Gastrocnemius medialis (tissue), 4 donors: ENCODE data around the gene SCAP.

Experiments used
- POLR2A ChIP-seq, 2 donors: fragments of 450-650 bp; IDR thresholded peaks; one replicate each; pipeline ENCODE4 v1.6.1; 2017; ENCODE audit warnings: antibody characterized with exemption in 2 of 2, mild to moderate bottlenecking in 2 of 2, moderate library complexity in 2 of 2
- TF ChIP-seq, protein P1 (sequence below), 5 experiments: fragments of 450-650 bp in 3 of 5; fragments of 200-600 bp in 2 of 5; sonication (generic) in 2 of 5; IDR thresholded peaks in 4 of 5; conservative IDR thresholded peaks in 1 of 5; 1 replicate in 4 of 5; 2 replicates in 1 of 5; pipeline ENCODE4 v1.5.1; 2016 to 2019; ENCODE audit warnings: antibody characterized with exemption in 5 of 5, mild to moderate bottlenecking in 3 of 5, moderate library complexity in 3 of 5

DNA sequence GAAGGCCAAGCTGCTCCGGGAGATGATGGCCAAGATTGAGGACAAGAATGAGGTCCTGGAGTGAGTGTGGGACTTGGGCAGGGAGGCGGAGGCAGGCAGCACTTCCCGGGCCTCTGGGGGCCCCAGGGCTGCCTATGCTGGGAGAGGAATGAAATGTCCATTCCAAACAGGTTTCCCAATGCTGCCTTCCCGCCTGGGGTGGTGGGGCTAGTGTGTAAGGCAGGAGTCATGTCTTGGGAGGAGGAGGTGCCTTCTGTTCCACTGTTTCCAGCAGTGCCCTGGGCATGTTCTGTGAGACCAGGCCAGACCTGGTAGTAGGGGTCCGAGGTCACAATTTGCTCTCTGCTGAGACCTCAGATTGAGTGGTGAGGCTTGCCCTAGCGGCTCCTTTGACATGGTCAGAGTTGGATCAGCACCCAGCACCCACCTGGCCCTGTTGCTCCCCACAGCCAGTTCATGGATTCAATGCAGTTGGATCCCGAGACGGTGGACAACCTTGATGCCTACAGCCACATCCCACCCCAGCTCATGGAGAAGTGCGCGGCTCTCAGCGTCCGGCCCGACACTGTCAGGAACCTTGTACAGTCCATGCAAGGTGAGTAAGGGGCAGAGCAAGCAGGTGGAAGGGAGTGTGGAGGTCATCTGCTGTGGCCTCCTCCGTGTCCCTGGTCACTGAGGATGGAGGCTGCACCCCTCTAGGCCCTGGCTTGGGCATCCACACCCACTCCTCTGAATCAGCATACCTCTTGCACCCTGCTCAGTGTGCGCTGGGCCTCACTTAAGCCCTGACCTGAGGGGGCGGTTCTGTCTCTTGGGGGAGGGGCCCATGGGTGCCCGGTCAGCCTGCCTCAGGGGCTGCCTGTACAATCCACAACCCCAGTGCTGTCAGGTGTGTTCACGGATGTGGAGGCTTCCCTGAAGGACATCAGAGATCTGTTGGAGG lies 67.6 kb downstream of the SCAP start:
- TF ChIP-seq, protein P1, sequence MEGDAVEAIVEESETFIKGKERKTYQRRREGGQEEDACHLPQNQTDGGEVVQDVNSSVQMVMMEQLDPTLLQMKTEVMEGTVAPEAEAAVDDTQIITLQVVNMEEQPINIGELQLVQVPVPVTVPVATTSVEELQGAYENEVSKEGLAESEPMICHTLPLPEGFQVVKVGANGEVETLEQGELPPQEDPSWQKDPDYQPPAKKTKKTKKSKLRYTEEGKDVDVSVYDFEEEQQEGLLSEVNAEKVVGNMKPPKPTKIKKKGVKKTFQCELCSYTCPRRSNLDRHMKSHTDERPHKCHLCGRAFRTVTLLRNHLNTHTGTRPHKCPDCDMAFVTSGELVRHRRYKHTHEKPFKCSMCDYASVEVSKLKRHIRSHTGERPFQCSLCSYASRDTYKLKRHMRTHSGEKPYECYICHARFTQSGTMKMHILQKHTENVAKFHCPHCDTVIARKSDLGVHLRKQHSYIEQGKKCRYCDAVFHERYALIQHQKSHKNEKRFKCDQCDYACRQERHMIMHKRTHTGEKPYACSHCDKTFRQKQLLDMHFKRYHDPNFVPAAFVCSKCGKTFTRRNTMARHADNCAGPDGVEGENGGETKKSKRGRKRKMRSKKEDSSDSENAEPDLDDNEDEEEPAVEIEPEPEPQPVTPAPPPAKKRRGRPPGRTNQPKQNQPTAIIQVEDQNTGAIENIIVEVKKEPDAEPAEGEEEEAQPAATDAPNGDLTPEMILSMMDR (IDR thresholded peaks at IDR 0.05 in 4 of 5, conservative IDR thresholded peaks at IDR 0.05 in 1 of 5), result no peak
- no peak for TF ChIP-seq POLR2A (IDR thresholded peaks at IDR 0.05)
